ENCODE results near the gene HNRNPC.
"Not testable (repeated sequence)": the region's sequence is repeated elsewhere in the genome, so short reads cannot be mapped to it uniquely, and the experiment has no call there.

The HNRNPC gene

DNA sequence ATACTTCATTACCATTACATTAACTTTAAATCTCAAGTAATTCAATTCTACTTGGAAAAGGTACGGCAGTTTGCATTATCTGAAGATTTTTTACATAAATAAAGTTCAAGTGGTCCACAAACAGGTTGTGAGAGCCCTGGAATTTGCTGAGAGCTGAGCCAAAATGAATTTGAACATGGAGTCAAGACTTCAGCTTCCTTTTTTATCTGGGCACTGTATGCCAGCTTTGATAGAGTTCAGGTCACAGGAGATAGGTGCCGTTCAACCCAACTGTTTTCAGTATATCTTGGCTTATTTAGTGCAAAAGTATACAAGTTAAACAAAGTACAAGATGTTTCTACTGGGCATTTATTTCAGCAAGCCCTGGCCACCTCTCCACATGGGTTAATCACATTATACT lies 28.8 kb downstream of the HNRNPC start:
- H3K4me1 Mint-ChIP-seq = peaks cover 60% of the 10 kb centered on the region
- H3K36me3 Mint-ChIP-seq = peaks cover 14% of the 10 kb centered on the region
- H3K27me3 Mint-ChIP-seq = no peaks in the 10 kb centered on the region
- peak overlapping the region; percentile 4 for H3K27ac Mint-ChIP-seq
- no peak overlapping the region for H3K4me3 Mint-ChIP-seq
- ATAC-seq = no peak
- H3K9me3 Mint-ChIP-seq = no peaks in the 10 kb centered on the region

DNA sequence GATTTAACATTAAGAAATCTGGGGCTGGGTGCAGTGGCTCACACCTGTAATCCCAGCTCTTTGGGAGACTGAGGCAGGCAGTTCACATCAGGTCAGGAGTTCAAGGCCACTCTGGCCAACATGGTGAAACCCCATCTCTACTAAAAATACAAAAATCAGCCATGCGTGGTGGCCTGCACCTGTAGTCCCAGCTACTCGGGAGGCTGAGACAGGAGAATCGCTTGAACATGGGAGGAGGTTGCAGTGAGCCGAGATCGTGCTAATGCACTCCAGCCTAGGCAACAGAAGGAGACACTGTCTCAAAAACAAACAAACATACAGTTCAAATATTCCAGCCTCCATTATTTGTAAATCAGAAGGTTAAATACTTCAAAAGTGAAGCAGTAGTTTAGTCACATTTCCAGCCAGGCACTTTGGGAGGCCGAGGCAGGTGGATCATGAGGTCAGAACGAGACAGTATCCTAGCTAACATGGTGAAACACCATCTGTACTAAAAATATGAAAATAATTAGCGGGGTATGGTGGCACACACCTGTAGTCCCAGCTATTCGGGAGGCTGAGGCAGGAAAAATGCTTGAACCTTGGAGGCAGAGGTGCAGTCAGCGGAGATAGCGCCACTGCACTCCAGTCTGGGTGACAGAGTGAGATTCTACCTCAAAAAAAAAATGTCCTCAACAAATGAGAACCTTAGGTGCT lies 30.3 kb downstream of the HNRNPC start:
- H3K9me3 Mint-ChIP-seq = no peaks in the 10 kb centered on the region
- H3K4me3 Mint-ChIP-seq = no peak overlapping the region
- H3K4me1 Mint-ChIP-seq = peaks cover 64% of the 10 kb centered on the region
- ATAC-seq = no peak
- peaks cover 13% of the 10 kb centered on the region for H3K36me3 Mint-ChIP-seq
- no peak overlapping the region for H3K27ac Mint-ChIP-seq
- H3K27me3 Mint-ChIP-seq = no peaks in the 10 kb centered on the region

DNA sequence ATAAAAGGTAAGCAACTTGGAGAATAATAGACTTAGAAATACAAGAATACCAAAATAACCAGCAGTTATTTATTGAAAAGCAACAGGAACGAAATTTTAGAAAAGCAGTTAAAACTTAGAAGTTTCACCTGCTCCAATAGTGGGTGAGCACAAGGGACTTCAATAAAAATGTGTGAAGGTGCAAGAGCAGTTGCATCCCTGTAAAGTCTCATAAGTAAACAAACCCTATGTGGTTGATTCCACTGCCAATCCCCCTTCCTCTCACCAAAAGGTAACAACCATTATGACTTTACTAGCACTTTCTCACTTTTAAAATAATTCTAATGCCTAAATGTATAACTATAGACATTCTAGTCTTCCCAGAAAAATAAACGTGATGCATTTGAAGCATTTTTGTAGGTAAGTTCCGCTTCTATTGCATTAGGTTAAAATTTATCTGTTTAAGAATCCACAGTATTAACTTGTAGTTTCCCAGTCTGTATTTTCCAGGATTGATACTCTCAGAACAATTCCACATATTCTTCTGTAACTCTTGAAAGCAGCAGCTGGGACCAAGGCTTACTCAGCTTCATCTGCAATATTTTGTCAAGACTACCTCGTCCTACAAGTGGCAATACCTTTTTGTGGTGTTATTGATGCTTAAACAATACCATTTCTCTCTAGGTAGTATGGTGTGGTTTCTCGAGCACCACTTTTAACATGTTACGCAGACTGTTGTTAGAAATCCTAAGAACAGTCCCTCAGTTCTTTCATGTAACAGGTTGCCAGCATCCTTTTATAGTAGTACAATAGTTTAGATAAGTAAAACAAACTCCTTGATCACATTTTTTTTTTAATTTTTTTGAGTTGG lies 32.1 kb downstream of the HNRNPC start:
- Mint-ChIP-seq H3K27ac (no peak overlapping the region), H3K27me3 (no peaks in the 10 kb centered on the region), H3K4me3 (no peak overlapping the region), H3K4me1 (peaks cover 67% of the 10 kb centered on the region), H3K9me3 (no peaks in the 10 kb centered on the region), H3K36me3 (peaks cover 10% of the 10 kb centered on the region)
- no peak for ATAC-seq

DNA sequence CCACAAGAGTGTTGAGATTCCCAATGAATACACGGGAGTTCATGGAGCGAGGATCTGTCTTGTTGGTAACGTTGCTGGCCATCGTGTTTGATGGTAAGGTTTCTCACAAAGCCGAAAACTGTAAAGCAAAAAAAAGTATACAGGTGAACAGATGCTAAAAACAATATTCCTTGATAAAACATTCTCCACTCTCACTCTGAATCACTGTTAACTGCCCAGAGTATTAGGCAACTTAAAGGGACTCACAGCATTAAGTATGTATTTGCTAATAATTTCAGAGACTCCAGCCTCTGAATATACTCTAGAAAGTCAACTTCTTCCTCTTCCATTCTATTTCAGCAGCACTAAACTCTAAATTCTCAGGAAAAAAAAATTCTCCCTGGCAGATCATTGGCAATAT lies 35.1 kb downstream of the HNRNPC start:
- peak overlapping the region; percentile 44 for H3K4me3 Mint-ChIP-seq
- ATAC-seq = no peak
- H3K4me1 Mint-ChIP-seq = peaks cover 62% of the 10 kb centered on the region
- H3K27me3 Mint-ChIP-seq = no peaks in the 10 kb centered on the region
- H3K27ac Mint-ChIP-seq = peak overlapping the region; percentile 35
- no peaks in the 10 kb centered on the region for H3K9me3 Mint-ChIP-seq
- peaks cover 36% of the 10 kb centered on the region for H3K36me3 Mint-ChIP-seq

DNA sequence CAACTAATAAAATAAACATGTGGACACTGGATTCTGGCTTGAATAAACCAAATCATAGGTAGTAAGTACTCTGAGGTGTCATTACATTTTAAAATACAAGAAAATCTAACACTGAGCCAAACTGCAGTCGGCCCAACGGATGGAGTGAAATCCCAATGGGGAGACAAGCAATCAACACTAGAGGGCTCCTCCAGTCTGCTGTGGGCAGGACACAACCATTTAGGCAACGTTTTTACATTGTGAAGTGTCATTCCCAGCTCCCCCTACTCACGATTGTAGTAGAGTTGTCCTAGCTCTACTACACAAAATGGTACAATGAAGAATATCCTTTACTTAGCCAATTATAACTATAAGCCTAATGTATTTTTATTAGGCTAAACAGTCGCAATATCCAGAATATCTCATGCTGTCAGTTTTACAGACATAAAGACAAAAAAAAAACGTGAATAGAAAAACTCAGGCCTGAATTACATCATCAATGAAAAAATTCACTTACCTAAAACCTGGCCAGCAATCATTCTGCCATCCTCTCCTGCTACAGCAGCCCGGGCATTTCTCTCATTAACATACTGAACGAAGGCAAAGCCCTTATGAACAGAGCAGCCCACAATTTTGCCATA lies 35.7 kb downstream of the HNRNPC start:
- no peak overlapping the region for H3K4me3 Mint-ChIP-seq
- ATAC-seq = no peak
- H3K4me1 Mint-ChIP-seq = peaks cover 57% of the 10 kb centered on the region
- peaks cover 37% of the 10 kb centered on the region for H3K36me3 Mint-ChIP-seq
- no peak overlapping the region for H3K27ac Mint-ChIP-seq
- no peaks in the 10 kb centered on the region for H3K9me3 Mint-ChIP-seq
- H3K27me3 Mint-ChIP-seq = no peaks in the 10 kb centered on the region

DNA sequence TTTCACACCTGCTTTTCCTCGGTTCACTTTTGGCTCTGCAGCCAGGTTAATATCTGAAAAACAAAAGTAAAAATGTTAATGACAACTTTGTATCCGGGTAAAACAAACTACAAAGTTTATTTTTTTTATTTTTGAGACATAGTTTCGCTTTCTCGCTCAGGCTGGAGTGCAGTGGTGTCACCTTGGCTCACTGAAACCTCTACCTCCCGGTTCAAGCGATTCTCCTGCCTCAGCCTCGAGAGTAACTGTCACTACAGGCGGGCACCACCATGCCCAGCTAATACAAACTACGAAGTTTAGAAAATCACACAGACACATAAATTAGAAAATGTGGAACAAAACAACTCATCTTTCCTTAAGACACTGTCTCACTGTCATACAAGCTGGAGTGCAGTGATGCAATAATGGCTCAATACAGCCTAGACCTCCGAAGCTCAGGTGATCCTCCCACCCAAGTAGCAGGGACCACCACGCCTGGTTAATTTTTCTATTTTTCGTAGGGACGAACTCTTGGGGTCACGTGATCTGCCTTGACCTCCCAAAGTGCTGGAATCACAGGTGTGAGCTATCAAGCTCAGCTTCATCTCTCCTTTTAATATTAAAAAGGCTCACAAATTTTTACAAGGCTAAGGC lies 38.1 kb downstream of the HNRNPC start:
- Mint-ChIP-seq H3K4me3 (no peak overlapping the region), H3K4me1 (peaks cover 43% of the 10 kb centered on the region), H3K27ac (peak overlapping the region; percentile 48), H3K36me3 (peaks cover 59% of the 10 kb centered on the region), H3K9me3 (no peaks in the 10 kb centered on the region), H3K27me3 (no peaks in the 10 kb centered on the region)
- no peak for ATAC-seq

DNA sequence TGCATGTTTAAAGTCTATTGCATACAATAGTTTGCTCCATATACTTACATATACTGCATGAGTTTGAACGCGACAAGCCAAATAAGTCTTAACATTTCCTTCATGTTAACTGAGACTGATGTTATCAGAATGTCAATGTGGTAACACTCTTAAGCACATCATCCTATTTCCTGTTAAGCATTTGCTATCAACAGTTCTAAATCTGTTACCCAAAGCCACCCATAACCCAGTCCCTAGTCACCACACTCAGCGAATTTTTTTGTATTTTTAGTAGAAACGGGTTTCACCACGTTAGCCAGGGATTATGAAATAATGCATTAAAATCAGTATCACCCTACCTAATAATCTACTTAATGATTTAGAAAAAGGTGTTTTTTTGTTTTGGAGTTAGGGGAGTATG lies 39.4 kb downstream of the HNRNPC start:
- H3K27me3 Mint-ChIP-seq = no peaks in the 10 kb centered on the region
- H3K9me3 Mint-ChIP-seq = no peaks in the 10 kb centered on the region
- H3K4me3 Mint-ChIP-seq = no peak overlapping the region
- no peak for ATAC-seq
- H3K36me3 Mint-ChIP-seq = peaks cover 63% of the 10 kb centered on the region
- no peak overlapping the region for H3K27ac Mint-ChIP-seq
- peaks cover 36% of the 10 kb centered on the region for H3K4me1 Mint-ChIP-seq

DNA sequence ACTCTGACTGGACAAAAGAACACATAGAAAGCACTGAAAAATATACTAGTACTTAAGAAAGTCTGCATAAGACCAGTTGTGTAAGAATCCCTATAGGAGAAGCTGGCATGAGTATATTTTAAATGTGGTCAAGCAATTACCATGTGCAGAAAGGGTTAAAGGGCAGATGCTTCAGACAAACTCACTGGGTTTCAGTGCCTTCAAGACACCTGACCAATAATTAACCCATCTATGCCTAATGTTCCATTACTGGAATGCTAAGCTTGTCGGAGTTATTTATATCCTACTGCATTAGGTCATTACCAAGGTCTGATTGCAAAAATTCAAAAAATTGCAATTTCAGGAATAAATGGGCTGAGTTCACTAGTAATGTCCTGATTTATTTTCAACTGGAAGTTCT lies 41.3 kb downstream of the HNRNPC start:
- Mint-ChIP-seq H3K27me3 (no peaks in the 10 kb centered on the region), H3K9me3 (no peaks in the 10 kb centered on the region), H3K4me1 (peaks cover 36% of the 10 kb centered on the region), H3K27ac (no peak overlapping the region), H3K36me3 (peaks cover 74% of the 10 kb centered on the region), H3K4me3 (no peak overlapping the region)
- ATAC-seq = no peak

DNA sequence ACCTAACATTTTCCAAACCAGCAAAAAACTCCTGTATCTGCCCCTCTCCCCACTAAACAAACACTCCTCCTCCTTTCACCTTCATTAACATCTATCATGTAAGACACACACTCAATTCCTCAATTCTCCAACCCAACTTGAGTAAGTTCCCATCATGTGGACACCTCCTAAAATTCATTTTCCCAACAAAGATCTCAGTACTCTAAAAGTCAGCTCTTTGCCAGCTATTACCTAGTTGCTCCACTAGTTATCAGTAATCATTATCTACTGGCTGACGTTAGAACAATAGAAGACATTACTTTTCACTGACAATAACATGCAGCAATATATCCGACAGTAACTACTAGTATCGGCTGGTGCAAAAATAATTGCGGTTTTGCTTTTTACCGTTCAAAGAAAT lies 42.1 kb downstream of the HNRNPC start:
- no peak overlapping the region for H3K4me3 Mint-ChIP-seq
- no peak overlapping the region for H3K27ac Mint-ChIP-seq
- ATAC-seq = no peak
- H3K27me3 Mint-ChIP-seq = no peaks in the 10 kb centered on the region
- H3K4me1 Mint-ChIP-seq = peaks cover 39% of the 10 kb centered on the region
- no peaks in the 10 kb centered on the region for H3K9me3 Mint-ChIP-seq
- H3K36me3 Mint-ChIP-seq = peaks cover 79% of the 10 kb centered on the region

DNA sequence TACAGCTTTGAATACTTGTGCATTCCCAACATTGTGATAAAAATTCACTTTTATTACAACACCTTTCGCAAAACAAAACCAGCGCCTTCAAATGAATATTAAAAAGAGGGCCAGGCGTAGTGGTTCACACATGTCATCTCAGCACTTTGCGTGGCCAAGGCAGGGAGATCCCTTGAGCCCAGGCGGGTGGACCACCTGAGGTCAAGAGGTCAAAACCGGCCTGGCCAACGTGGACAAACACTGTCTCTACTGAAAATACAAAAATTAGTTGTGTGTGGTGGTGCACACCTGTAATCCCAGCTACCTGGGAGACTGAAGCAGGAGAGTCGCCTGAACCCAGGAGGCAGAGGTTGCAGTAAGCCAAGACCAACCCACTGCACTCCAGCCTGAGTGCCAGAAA lies 42.8 kb downstream of the HNRNPC start:
- H3K27me3 Mint-ChIP-seq = no peaks in the 10 kb centered on the region
- no peak overlapping the region for H3K4me3 Mint-ChIP-seq
- no peaks in the 10 kb centered on the region for H3K9me3 Mint-ChIP-seq
- peaks cover 77% of the 10 kb centered on the region for H3K36me3 Mint-ChIP-seq
- ATAC-seq = no peak
- H3K4me1 Mint-ChIP-seq = peaks cover 39% of the 10 kb centered on the region
- H3K27ac Mint-ChIP-seq = no peak overlapping the region

DNA sequence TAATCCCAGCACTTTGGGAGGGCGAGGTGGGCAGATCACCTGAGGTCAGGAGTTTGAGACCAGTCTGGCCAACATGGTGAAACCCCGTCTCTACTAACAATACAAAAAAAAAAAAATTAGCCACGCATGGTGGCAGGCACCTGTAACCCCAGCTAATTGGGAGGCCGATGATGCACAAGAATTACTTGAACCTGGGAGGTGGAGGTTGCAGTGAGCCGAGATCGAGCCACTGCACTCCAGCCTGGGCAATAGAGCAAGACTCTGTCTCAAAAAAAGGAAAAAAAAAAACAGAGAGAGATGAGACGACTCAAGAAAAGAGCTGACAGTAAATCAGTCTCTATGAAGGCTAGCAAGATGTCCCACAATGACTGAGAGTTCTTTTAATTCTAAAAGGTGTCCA lies 44.1 kb downstream of the HNRNPC start:
- Mint-ChIP-seq H3K4me1 (peaks cover 44% of the 10 kb centered on the region), H3K36me3 (peaks cover 77% of the 10 kb centered on the region)
- not testable (repeated sequence) for H3K27me3 Mint-ChIP-seq, H3K27ac Mint-ChIP-seq, H3K9me3 Mint-ChIP-seq, H3K4me3 Mint-ChIP-seq, ATAC-seq

DNA sequence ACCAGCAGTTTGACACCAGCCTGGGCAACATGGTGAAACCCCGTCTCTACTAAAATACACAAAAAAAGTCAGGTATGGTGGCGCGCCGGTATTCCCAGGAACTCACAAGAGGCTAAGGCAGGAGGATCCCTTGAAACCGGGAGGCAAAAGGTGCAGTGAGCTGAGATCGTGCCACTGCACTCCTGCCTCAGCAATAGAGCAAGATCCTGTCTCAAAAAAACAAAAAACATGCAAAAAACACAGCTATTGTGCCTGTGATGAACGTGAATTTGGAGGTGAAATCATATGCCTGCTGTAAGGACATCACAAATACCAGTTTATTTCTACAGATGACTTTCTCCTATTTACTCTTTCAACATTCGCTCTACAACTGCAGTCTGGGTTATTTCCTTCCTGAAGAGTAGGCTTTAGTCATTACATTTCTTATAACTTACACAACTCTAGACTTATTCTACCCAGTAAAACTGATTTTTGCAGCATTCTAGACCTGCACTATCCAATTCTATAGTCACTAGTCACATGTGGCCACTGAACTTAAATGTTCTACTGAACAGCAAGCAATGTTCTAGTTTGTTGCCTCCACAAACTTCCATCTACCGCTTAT lies 48.3 kb downstream of the HNRNPC start:
- no peaks in the 10 kb centered on the region for H3K27me3 Mint-ChIP-seq
- H3K4me1 Mint-ChIP-seq = peaks cover 54% of the 10 kb centered on the region
- H3K9me3 Mint-ChIP-seq = no peaks in the 10 kb centered on the region
- H3K27ac Mint-ChIP-seq = peak overlapping the region; percentile 49
- ATAC-seq = no peak
- H3K4me3 Mint-ChIP-seq = no peak overlapping the region
- H3K36me3 Mint-ChIP-seq = peaks cover 66% of the 10 kb centered on the region

DNA sequence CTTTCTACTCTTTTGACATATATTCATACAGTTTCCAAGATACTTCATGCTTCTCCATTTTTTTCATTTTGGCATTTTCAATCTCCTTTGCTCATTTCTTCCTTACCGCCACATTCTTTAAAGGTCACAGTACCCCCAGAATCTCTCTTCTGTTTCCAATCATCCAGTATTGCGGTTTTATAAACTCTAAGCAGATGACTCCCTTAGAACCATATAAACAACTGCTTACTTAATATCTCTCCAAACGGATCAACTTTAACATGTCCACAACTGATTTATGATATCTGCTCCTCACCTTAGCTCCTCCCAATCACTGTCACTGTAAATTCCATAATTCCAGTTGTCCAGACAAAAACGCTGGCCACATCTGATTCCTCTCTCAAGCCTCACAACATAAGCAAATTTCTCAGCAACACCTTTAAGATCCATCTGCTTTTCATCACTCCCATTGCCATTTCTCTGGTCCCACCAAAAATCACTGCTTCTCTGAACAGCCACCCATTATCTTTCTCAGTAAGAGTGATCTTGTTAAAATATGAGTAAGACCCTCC lies 49.6 kb downstream of the HNRNPC start:
- Mint-ChIP-seq H3K27me3 (no peaks in the 10 kb centered on the region), H3K36me3 (peaks cover 72% of the 10 kb centered on the region), H3K4me1 (peaks cover 66% of the 10 kb centered on the region), H3K9me3 (no peaks in the 10 kb centered on the region), H3K27ac (peak overlapping the region; percentile 7), H3K4me3 (no peak overlapping the region)
- no peak for ATAC-seq

DNA sequence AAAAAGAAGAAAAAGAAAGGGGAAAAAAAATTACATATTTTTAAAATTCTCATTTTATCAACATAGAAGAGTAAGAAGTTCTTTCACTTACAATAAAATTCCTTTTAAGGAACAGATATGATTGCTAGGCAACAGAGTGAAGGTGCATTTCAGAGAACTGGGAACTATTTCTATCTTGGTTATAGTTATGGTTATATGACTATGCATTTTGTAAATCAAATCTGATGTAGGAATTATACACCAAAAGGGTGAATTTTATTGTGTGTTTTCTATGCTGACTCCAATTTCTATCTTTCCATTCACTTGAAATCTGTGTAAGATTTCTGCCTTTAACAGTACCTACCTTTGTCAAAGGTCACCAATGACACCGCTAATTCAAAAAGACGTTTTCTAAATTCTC lies 50.1 kb downstream of the HNRNPC start:
- Mint-ChIP-seq H3K27me3 (no peaks in the 10 kb centered on the region), H3K9me3 (no peaks in the 10 kb centered on the region), H3K4me1 (peaks cover 66% of the 10 kb centered on the region), H3K4me3 (no peak overlapping the region), H3K36me3 (peaks cover 71% of the 10 kb centered on the region), H3K27ac (peak overlapping the region; percentile 7)
- ATAC-seq = no peak

DNA sequence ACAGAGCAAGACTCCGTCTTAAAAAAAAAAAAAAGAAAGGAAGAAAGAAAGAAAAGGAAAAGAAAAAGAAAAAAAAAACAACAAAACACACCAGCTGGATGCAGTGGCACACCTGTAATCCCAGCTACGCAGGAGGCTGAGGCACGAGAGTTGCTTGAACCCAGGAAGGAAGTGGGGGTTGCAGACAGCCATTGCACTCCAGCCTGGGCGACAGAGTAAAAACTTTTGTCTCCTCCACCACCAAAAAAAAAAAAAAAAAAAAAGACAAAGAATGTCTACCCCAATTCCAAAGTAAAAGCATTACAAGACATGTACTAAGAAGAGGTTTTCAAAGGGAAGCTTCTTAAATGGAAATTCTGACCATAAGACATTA lies 53.4 kb downstream of the HNRNPC start:
- H3K27ac Mint-ChIP-seq = peak overlapping the region; percentile 87
- H3K9me3 Mint-ChIP-seq = no peaks in the 10 kb centered on the region
- H3K4me3 Mint-ChIP-seq = peak overlapping the region; percentile 41
- ATAC-seq = no peak
- no peaks in the 10 kb centered on the region for H3K27me3 Mint-ChIP-seq
- H3K36me3 Mint-ChIP-seq = peaks cover 71% of the 10 kb centered on the region
- peaks cover 53% of the 10 kb centered on the region for H3K4me1 Mint-ChIP-seq

Measured in stimulated activated memory B cell treated with anti-CD40 and anti-IgM and Interleukin-4, amounts not matched to agents 10 μg/mL and 1 μg/mL and 100 μg/mL, for 72 hours (primary cell).